DOHH2 (cell line): ENCODE measurements around the gene PSMC2.

Experiments
- CTCF ChIP-seq: fragments of 200-600 bp; sonication (generic); IDR thresholded peaks from one replicate; pipeline ENCODE4 v1.5.1; 2014; ENCODE audit warnings: antibody characterized with exemption, mild to moderate bottlenecking, low read depth, low read length; ENCODE audit not compliant: poor library complexity, severe bottlenecking
- EZH2phosphoT487 ChIP-seq: fragments of 200-600 bp; sonication (generic); IDR thresholded peaks from 2 replicates; pipeline ENCODE4 v1.6.1; 2017; ENCODE audit warnings: borderline replicate concordance, mild to moderate bottlenecking, antibody characterized with exemption, low read length, moderate library complexity, mixed read lengths

DNA sequence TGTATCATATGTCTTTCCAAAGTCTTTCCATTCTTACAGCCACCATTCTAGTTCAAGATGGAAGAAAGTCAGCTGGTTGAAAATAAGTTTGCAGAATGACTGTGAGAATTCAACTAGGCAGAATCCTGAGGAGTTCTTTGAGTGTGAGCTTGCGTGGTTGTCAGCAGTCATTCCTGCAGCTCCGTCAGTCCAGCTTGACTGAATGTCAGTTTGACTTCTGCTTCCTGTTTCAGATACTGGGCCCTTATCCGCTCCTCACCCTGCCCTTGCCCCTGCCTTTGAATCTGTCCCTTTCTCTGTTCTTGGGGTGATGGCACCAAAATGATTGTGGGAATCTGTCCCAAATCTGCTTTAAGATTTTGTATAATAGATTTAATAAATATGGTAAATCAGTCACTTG is 70.8 kb downstream of the PSMC2 start:
- TF ChIP-seq CTCF = no peak
- TF ChIP-seq EZH2phosphoT487 = no peak
